GM19025 (cell line): ENCODE measurements around the gene ZNF396.

Source experiments
- ATAC-seq: cut with Tn5 transposase; IDR thresholded peaks from one replicate; pipeline ENCODE4 v1.9.1; 2021; ENCODE audit warnings: mild to moderate bottlenecking, low read depth, moderate library complexity; ENCODE audit not compliant: unreplicated experiment

ZNF396 gene

DNA sequence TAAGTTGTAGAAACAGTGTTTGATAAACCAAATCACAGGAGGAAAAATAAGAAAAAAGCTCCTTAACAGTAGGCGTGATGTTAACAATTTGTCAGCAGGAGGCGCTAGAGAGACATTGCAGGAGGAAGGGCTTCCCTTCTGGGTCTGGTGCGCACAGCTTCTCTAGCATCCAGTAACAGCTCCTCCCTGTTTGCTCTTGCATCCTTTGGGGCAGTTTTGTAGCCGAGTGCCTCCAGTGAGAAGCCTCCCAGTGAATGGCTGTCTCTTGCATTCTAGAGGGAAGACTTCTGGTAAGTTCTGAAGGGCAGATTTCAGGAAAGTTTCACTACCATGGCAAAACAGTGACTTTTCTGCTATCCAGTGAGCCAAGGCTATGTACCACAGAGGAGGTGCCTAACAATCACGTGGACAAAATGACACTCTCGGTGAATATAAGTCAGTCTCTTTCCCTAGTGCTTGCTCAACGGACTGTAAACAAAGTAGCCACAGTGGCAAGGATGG, 9.5 kb upstream of the ZNF396 start:
- no peak for ATAC-seq

- ATAC-seq, result no peak
Measured at GRCh38 chr18:35383136-35383535, 6.0 kb upstream of the ZNF396 start.

- no peak for ATAC-seq
Measured at GRCh38 chr18:35379421-35379820, 2.3 kb upstream of the ZNF396 start.

- ATAC-seq, result no peak
Measured at GRCh38 chr18:35378574-35378896, 1.4 kb upstream of the ZNF396 start.

GRCh38 chr18:35377875-35378573, 887 bp upstream of the ZNF396 start:
- ATAC-seq, result no peak

DNA sequence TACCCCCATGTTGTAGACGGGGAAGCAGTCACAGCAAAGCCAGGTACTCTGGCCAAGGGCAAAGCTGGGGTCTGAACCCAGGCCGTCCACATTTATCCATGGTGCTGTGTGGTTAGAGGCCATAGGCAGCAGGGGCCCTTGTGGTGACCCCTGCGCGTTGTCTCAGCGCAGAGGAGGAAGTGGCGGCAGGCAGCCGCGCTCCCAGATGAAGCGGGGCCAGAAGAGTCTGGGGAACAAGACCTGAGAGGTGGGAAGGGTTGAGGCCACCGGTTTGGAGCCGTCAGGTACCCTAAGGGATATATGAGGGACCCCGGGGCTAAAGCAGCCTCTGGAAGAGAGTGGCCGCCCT, 770 bp downstream of the ZNF396 start:
- peak; percentile 30 for ATAC-seq

- no peak for ATAC-seq
Measured at GRCh38 chr18:35374708-35375107, 2.4 kb downstream of the ZNF396 start.

- no peak for ATAC-seq
Measured at GRCh38 chr18:35371412-35372195, 5.5 kb downstream of the ZNF396 start.

DNA sequence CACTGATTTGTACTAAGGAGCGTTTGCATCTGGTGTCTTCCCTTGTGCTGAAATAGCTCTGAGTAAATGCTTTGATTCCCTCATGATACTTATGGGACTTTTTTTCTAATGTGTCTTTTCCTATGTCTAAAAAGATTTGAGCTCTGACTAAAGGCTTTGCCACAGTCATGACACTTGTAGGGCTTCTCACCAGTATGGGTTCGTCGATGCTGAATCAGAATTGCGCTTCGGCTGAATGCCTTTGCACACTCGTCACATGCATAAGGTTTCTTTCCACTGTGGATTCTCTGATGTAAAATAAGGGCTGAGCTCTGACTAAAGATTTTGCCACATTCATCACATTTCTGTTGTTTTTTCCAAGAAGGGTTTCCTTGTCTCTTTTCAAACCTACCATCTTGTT, 8.0 kb downstream of the ZNF396 start:
- ATAC-seq, result no peak

- no peak for ATAC-seq
Measured at GRCh38 chr18:35368595-35368994, 8.5 kb downstream of the ZNF396 start.

- no peak for ATAC-seq
Measured at GRCh38 chr18:35362531-35362930, 14.6 kb downstream of the ZNF396 start.

DNA sequence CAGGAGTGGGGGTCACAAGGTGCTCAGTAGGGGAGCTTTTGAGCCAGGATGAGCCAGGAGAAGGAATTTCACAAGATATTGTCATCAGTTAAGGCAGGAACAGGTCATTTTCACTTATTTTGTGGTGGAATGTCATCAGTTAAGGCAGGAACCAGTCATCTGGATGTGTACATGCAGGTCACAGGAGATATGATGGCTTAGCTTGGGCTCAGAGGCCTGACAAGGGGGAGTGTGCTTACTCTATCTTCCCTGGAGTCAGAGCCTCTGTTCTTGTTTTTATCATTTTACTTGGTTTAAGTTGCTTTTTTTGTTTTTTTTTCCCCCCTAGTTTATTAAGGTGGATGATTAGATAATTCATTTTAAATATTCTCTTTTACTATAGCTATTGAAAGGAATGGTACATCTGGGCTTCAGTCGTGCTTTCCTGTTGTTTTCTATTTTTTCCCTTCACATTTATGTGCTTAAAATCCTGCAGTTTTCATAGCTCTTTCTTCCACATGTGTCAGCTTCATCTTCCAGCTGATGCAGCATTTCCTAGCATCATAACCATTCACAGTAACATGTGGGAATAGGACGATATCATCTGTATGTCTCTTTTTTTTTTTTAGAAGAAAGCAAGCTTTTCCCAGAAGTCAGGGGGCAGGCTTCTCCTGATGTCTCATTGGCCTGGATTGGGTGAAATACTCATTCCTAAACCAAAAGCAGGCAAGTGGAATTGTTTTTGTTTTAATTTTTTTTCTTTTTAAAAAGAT, 15.4 kb downstream of the ZNF396 start:
- ATAC-seq, result no peak

DNA sequence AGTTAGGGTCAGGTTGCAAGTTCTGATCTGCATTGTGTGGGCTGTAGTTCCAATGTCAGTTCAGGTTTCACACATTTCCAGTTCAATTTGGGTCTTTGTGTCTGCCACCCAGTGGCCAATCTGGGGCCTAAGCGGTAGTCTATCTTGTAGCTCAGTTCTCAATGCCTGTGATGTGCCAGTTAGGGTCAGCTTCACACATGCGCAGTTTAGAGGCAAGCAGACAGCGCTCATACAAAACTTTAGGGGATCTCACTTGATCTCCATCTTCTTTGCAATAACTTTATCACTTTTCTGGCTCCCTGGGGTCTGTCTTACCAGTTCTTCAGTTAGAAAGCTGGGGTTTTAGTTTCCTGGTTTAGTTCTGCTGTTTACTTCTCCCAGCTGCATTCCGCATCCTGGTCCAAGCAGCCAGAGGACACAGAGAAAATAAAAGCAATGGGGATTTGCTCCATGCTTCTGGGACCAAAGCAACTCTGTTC, 22.0 kb downstream of the ZNF396 start:
- ATAC-seq, result peak; percentile 89

- ATAC-seq, result no peak
Measured at GRCh38 chr18:35352778-35353177, 24.4 kb downstream of the ZNF396 start.

- no peak for ATAC-seq
Measured at GRCh38 chr18:35352283-35352682, 24.9 kb downstream of the ZNF396 start.

- no peak for ATAC-seq
Measured at GRCh38 chr18:35348001-35348400, 29.1 kb downstream of the ZNF396 start.

GRCh38 chr18:35345950-35346349, 31.2 kb downstream of the ZNF396 start:
- no peak for ATAC-seq

DNA sequence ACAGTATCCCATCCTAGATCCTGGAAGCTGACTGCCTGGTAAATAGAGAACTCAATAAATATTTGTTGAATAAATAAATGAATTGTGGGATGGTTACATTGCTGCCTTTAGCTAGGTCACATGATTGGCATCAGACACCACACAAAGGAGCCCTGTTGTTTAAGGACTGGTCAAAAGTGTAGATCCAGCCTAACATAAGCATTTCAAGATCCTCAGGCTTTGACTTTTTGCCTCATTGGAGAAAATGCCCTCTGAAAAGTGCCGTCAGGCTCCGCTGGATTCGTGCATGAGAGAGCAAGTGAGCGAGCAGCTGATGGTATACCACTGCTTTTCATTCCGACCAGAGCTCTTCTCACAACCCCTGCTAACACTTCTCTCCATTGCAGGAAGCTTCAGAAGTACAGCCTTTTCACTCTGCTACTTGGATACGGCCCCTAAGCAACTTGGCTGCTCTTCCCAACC, 31.6 kb downstream of the ZNF396 start:
- ATAC-seq, result no peak

GRCh38 chr18:35344736-35345459, 32.2 kb downstream of the ZNF396 start:
- ATAC-seq, result no peak

DNA sequence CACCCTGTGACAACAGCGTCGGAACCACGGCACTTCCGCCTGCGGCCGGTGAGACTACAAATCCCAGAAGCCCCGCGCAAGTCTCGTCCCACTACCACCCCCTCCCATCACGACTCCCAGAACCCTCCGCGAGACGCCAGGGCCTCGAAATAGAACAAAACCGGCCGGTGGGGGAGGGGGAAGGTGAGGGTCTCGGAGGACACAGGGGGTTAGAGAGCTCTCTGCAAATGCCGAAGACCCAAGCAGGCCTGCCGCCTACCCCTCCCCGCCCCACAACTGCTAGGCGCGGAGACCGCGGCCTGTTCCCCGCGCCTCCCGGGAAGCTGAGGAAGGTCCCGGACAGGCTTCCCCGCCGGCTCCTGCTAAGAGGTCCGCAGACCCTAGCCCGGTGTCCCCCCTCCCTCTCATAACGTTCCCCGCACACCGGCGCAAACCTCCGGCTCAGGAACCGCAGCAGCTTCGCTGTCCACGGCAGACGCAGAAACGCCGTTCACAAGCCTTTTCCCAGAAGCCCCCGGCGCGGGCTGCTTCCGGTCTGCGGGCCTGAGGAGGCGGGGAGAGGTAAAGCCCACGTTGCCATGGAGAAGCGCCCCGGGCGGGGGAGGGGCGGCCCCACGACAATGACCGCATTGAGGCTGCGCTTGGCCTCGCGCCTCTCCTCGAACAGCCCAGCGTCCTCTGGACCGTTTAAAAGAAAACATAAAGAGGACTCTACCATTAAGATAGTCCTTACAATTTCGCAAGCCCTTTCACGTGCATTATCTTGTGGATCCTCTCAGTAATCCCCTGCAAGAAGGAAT, 33.0 kb downstream of the ZNF396 start, which contains the start of gene ZNF24:
Gene ZNF24, minus strand, starts transcription at position 485 of the 800 bp plus-strand sequence. CDS start 3,770 bp downstream, outside the sequence.
- peak; percentile 91 for ATAC-seq
